Measurements from ENCODE around the gene STX11.

The STX11 gene

GRCh38 chr6:144138542-144138941, 11.8 kb upstream of the STX11 start:
- TF ChIP-seq CTCF (IDR thresholded peaks at IDR 0.05; ENCODE audit: insufficient read depth, low read length, missing control alignments): no peak
- H3K4me3 ChIP-seq (ENCODE audit: low read depth, low read length): no peak overlapping the region
- ChIA-PET POLR2A (no interaction called here), CTCF (no interaction called here)
- no peak for DNase-seq (ENCODE audit: low read depth, low spot score)

- TF ChIP-seq CTCF (IDR thresholded peaks at IDR 0.05; ENCODE audit: insufficient read depth, low read length, missing control alignments): no peak
Measured at GRCh38 chr6:144139817-144140216, 10.5 kb upstream of the STX11 start.

GRCh38 chr6:144140867-144141266, 9.4 kb upstream of the STX11 start:
- TF ChIP-seq CTCF (IDR thresholded peaks at IDR 0.05; ENCODE audit: insufficient read depth, low read length, missing control alignments): no peak
- ChIA-PET CTCF (no interaction called here), POLR2A (no interaction called here)
- DNase-seq (ENCODE audit: low read depth, low spot score): no peak
- H3K4me3 ChIP-seq (ENCODE audit: low read depth, low read length): no peak overlapping the region

More at GRCh38 chr6:144139817-144140216, 10.5 kb upstream of the STX11 start:
- no peak overlapping the region for H3K4me3 ChIP-seq (ENCODE audit: low read depth, low read length)
- ChIA-PET CTCF (no interaction called here), POLR2A (no interaction called here)
- DNase-seq (ENCODE audit: low read depth, low spot score): no peak

GRCh38 chr6:144141470-144141869, 8.8 kb upstream of the STX11 start:
- ChIA-PET CTCF (interaction anchor here (0.8 kb wide), 1 partner anchor 14 kb away, joined by 3 read pairs; no protein-coding TSS in a partner anchor), POLR2A (no interaction called here)
- H3K4me3 ChIP-seq (ENCODE audit: low read depth, low read length): no peak overlapping the region
- DNase-seq (ENCODE audit: low read depth, low spot score): no peak
- no peak for TF ChIP-seq CTCF (IDR thresholded peaks at IDR 0.05; ENCODE audit: insufficient read depth, low read length, missing control alignments)

GRCh38 chr6:144143106-144143505, 7.2 kb upstream of the STX11 start:
- no peak for DNase-seq (ENCODE audit: low read depth, low spot score)
- no peak overlapping the region for H3K4me3 ChIP-seq (ENCODE audit: low read depth, low read length)
- POLR2A ChIA-PET: no interaction called here
- TF ChIP-seq CTCF (IDR thresholded peaks at IDR 0.05; ENCODE audit: insufficient read depth, low read length, missing control alignments): no peak
- CTCF ChIA-PET: interaction anchor here (0.9 kb wide), 1 partner anchor 14 kb away, joined by 3 read pairs; no protein-coding TSS in a partner anchor

GRCh38 chr6:144143878-144144277, 6.4 kb upstream of the STX11 start:
- TF ChIP-seq CTCF (IDR thresholded peaks at IDR 0.05; ENCODE audit: insufficient read depth, low read length, missing control alignments): no peak
- ChIA-PET POLR2A (no interaction called here), CTCF (interaction anchor here (0.9 kb wide), 1 partner anchor 13 kb away, joined by 3 read pairs; no protein-coding TSS in a partner anchor)
- DNase-seq (ENCODE audit: low read depth, low spot score): no peak
- H3K4me3 ChIP-seq (ENCODE audit: low read depth, low read length): no peak overlapping the region

All from AG04449 (cell line).